Embryonic facial prominence (tissue), 1 donor: ENCODE results near the gene APLF.
"Not testable (repeated sequence)": the region's sequence is repeated elsewhere in the genome, so short reads cannot be mapped to it uniquely, and the experiment has no call there.

Experiments used
- DNase-seq: peaks from one replicate; pipeline ENCODE4 v3.0.0-alpha.2; 2016; ENCODE audit errors: extremely low spot score

APLF gene

GRCh38 chr2:68527343-68528081, 60.1 kb downstream of the APLF start:
- DNase-seq = not testable (repeated sequence)

GRCh38 chr2:68529156-68529555, 61.8 kb downstream of the APLF start:
- DNase-seq = not testable (repeated sequence)

GRCh38 chr2:68529651-68530050, 62.3 kb downstream of the APLF start:
- not testable (repeated sequence) for DNase-seq

- DNase-seq = no peak
Measured at GRCh38 chr2:68536000-68536399, 68.6 kb downstream of the APLF start.

GRCh38 chr2:68537011-68537410, 69.6 kb downstream of the APLF start:
- DNase-seq = no peak

- no peak for DNase-seq
Measured at GRCh38 chr2:68537809-68538208, 70.4 kb downstream of the APLF start.

GRCh38 chr2:68544811-68545210, 77.4 kb downstream of the APLF start:
- DNase-seq = no peak

- DNase-seq = no peak
Measured at GRCh38 chr2:68548396-68548795, 81.0 kb downstream of the APLF start.

- DNase-seq = no peak
Measured at GRCh38 chr2:68553098-68553497, 85.7 kb downstream of the APLF start.

- DNase-seq = not testable (repeated sequence)
Measured at GRCh38 chr2:68555425-68556206, 88.2 kb downstream of the APLF start.

- no peak for DNase-seq
Measured at GRCh38 chr2:68556381-68556780, 89.0 kb downstream of the APLF start.

GRCh38 chr2:68558576-68558975, 91.2 kb downstream of the APLF start:
- no peak for DNase-seq

- DNase-seq = no peak
Measured at GRCh38 chr2:68559692-68560091, 92.3 kb downstream of the APLF start.

- DNase-seq = no peak
Measured at GRCh38 chr2:68560545-68560944, 93.2 kb downstream of the APLF start.

GRCh38 chr2:68561372-68561771, 94.0 kb downstream of the APLF start:
- no peak for DNase-seq

- DNase-seq = no peak
Measured at GRCh38 chr2:68562934-68563333, 95.5 kb downstream of the APLF start.

GRCh38 chr2:68564426-68564825, 97.0 kb downstream of the APLF start:
- no peak for DNase-seq

- DNase-seq = no peak
Measured at GRCh38 chr2:68565273-68565672, 97.9 kb downstream of the APLF start.

GRCh38 chr2:68565858-68566257, 98.5 kb downstream of the APLF start:
- DNase-seq = no peak

- no peak for DNase-seq
Measured at GRCh38 chr2:68566362-68566761, 99.0 kb downstream of the APLF start.

GRCh38 chr2:68568116-68568515, 100.7 kb downstream of the APLF start:
- DNase-seq = no peak

- no peak for DNase-seq
Measured at GRCh38 chr2:68569604-68570003, 102.2 kb downstream of the APLF start.

- DNase-seq = not testable (repeated sequence)
Measured at GRCh38 chr2:68570434-68570833, 103.0 kb downstream of the APLF start.
